Aorta (tissue), 5 donors: ENCODE data around the gene HSD11B2. TPM values are rescaled to one million over a fixed set of nuclear protein-coding genes. Genes with fewer than 3 reads are reported as not detected.

Experiments
- ATAC-seq: fragments of 200-7000 bp; cut with Tn5 transposase; one replicate; pipeline ENCODE4 v1.9.1; 2022; ENCODE audit warnings: moderate library complexity; ENCODE audit not compliant: low FRiP score
- DNase-seq, 2 donors: peaks; one replicate each; pipeline ENCODE4 v3.0.0-alpha.2; 2020
- H3K27ac ChIP-seq, 2 donors: one replicate each; pipeline ENCODE4 v1.5.1; 2013; ENCODE audit warnings: low read length in 2 of 2, mild to moderate bottlenecking in 2 of 2, moderate library complexity in 2 of 2, control low read depth in 1 of 2, inconsistent platforms in 1 of 2, low read depth in 1 of 2
- H3K27me3 ChIP-seq, 2 donors: one replicate each; pipeline ENCODE4 v1.6.1; 2013; ENCODE audit warnings: control low read depth in 1 of 2, low read length in 1 of 2, mild to moderate bottlenecking in 1 of 2, moderate library complexity in 1 of 2; ENCODE audit not compliant: insufficient read depth in 2 of 2, control insufficient read depth in 1 of 2
- H3K36me3 ChIP-seq, 2 donors: one replicate each; pipeline ENCODE4 v1.6.1; 2013; ENCODE audit warnings: control low read depth in 1 of 2, low read length in 1 of 2, mild to moderate bottlenecking in 1 of 2; ENCODE audit not compliant: insufficient read depth in 2 of 2, control insufficient read depth in 1 of 2
- H3K4me1 ChIP-seq, 2 donors: one replicate each; pipeline ENCODE4 v1.6.1; 2013; ENCODE audit warnings: low read length in 2 of 2, control low read depth in 1 of 2, mild to moderate bottlenecking in 1 of 2, moderate library complexity in 1 of 2; ENCODE audit not compliant: insufficient read depth in 2 of 2, control insufficient read depth in 1 of 2
- H3K4me3 ChIP-seq, 2 donors: one replicate each; pipeline ENCODE4 v1.5.1; 2013; ENCODE audit warnings: low read length in 2 of 2, control low read depth in 1 of 2, mild to moderate bottlenecking in 1 of 2
- H3K9me3 ChIP-seq: one replicate; pipeline ENCODE4 v1.6.1; 2013; ENCODE audit warnings: mild to moderate bottlenecking, low read length; ENCODE audit not compliant: control insufficient read depth
- WGBS, 2 donors: extraction: QIAGEN DNeasy Blood & Tissue Kit; methylation state at CpG; one replicate each; pipeline ENCODE4 v1.1.7; 2013; 5-methylcytosine and 5-hydroxymethylcytosine counted together
- intact Hi-C, 2 donors: fragments of 100-400 bp; cut with DNase I; formaldehyde crosslinking; loops; one replicate each; pipeline versions ENCODE4 v1.14.2 to v1.15.0; 2022
- polyA plus RNA-seq, 2 donors: library from polyadenylated mRNA; stranded (reverse); fragments of 200-250 nt; gene quantifications; one replicate each; pipeline ENCODE4 v1.2.3, GENCODE V29; 2013
- total RNA-seq, 2 donors: library from RNA; stranded (reverse); fragmentation: NEBNext Ultra II Directional; extraction: Animal tissue kit (Norgen Biotek cat#: 25700); gene quantifications; one replicate each; pipeline ENCODE4 v1.2.1, GENCODE V29; 2021
- donor health status: healthy with polysubstance abuse.
- donor health status: Bipolar disorder and iron deficiency.
- donor health status: DM: no; HTN: no; CAD: no.
- donor health status: DM: no; HTN: no; CAD: no.
- donor health status: DM: yes; HTN: yes; CAD: no.

Gene HSD11B2
- total and polyA plus RNA-seq, 4 donors: 1.1 to 13.3 TPM; not detected in 2

DNA sequence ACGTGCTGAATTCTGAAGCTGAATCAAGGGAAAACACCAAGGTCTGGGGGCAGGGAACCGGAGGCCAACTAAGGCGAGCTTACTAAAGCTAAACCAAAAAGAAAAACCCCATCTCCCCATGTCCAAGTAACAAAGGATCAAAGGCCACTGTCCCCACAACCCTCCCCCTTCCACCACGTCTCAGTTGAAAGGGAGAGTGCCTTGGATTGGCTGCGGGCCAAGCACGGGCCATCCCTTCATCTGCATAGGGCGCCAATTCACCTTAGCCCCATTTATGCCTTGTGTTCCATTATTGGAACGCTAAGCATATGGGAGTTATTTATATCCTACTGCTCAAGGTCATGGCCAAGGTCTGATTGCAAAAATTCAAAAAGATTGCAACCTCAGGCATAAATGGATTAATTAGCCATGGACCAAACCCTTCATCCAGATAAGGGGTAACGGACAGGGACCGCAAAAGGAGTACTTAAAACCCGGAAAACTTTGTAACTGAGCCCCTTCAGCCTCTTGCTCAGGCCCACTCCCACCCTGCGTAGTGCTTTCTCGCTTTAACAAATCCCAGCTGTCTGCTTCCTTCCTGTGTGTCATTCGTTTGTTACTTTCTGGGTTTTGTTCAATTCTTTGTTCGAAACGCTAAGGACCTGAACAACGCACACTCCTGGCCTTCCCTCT, 50.8 kb downstream of the HSD11B2 start:
- ATAC-seq (peak; percentile 14), DNase-seq (peak in 1 of 2 donors; percentile 69)
- Histone ChIP-seq H3K27ac (no peak overlapping the region), H3K9me3 (no peaks in the 10 kb centered on the region), H3K27me3 (no peaks in the 10 kb centered on the region), H3K36me3 (no peaks in the 10 kb centered on the region), H3K4me1 (no peaks in the 10 kb centered on the region), H3K4me3 (peak overlapping the region; percentile 37 to 56)
- 22 to 27% methylated on average over 17 of the region's 17 CpGs for WGBS, 2 donors
- intact Hi-C loops: loop anchor here in 1 of 2 donors (5.0 kb wide), 1 partner anchor 41 kb away; no protein-coding TSS in a partner anchor

- DNase-seq (no peak), ATAC-seq (no peak)
- Histone ChIP-seq H3K36me3 (no peaks in the 10 kb centered on the region), H3K4me1 (no peaks in the 10 kb centered on the region), H3K9me3 (no peaks in the 10 kb centered on the region), H3K27ac (no peak overlapping the region), H3K27me3 (no peaks in the 10 kb centered on the region), H3K4me3 (no peak overlapping the region)
- WGBS, 2 donors: 84 to 86% methylated on average over 25 of the region's 25 CpGs
- intact Hi-C loops: loop anchor here in 1 of 2 donors (5.0 kb wide), 1 partner anchor 40 kb away; no protein-coding TSS in a partner anchor
These were observed 51.5 kb downstream of the HSD11B2 start for GRCh38 chr16:67482233-67482924.

DNA sequence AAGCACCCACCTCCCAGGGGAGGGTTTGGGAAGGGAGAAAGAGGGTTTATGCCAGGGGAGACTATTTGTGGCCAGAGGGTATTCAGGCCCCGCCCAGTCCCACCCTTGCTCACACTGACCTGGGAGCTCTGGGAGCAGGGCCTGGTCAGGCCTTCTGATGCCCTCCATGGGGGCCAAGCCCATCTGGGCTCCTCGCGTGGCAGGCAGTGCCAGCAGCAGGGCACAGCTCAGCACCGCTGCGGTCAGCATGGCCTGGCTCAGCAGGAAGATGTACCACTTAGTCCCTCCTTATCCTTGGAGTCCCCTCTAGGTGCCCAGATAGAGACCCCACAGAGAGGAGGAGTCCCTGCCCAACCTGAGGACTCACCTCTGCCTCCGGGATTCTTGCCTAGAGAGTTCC, 52.2 kb downstream of the HSD11B2 start, which contains the start of gene AGRP:
TSS of gene AGRP (minus strand) at position 398 of the 400 bp plus-strand sequence. CDS start at position 249, 149 bp downstream.
- Histone ChIP-seq H3K4me1 (no peaks in the 10 kb centered on the region), H3K27ac (no peak within 1 kb of the TSS)

DNA sequence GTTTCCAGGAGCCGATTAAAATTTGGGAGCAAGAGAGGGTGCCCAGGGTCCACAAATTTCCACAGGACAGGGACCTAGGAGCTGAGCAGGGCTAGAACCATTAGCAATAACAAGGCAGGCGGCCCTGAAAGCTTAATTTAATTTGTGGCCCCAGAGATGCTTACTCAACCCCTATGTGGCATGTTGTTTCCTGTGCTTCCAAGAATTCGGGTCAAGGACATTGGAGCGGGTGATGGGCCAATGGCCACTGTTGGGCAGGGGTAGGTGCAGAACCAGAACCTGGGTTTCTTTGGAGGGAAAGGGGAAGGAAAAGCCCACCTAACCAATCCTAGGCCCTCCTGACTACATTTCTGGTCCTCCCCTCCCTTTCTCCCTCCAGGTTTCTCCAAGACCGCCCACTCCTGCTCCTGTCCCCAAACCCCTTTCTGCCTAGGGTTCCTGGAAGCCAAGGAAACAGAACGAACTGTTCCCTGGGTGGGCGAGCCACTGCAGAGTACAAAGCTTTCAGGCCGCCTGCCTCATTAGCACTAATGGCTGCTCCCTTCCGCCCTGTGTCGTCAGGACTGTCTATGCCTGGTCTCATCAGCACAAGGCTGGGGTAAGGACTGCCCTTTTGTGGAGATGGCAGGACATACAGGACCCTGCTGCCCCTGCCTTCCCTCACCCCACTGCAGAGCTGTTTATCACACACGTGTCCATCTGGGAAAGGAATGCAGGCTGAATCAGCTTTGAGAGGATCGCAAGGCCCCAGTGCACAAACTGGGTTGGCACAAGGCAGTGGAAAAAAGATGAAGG, 53.0 kb downstream of the HSD11B2 start:
- no peaks in the 10 kb centered on the region for H3K36me3 ChIP-seq
- H3K4me3 ChIP-seq: no peak overlapping the region
- ATAC-seq (no peak), DNase-seq (no peak)
- no peaks in the 10 kb centered on the region for H3K9me3 ChIP-seq
- no peaks in the 10 kb centered on the region for H3K4me1 ChIP-seq
- H3K27me3 ChIP-seq: no peaks in the 10 kb centered on the region
- H3K27ac ChIP-seq: no peak overlapping the region
- intact Hi-C loops: loop anchor here in 1 of 2 donors (5.0 kb wide), 1 partner anchor 38 kb away; no protein-coding TSS in a partner anchor
- WGBS, 2 donors: 88 to 92% methylated on average over 12 of the region's 12 CpGs

More for the DNA sequence above, 52.2 kb downstream of the HSD11B2 start, which contains the start of gene AGRP:
- WGBS, 2 donors: 93% methylated on average over 6 of the region's 6 CpGs
- Histone ChIP-seq H3K4me3 (no peak within 1 kb of the TSS), H3K27me3 (no peaks in the 10 kb centered on the region), H3K9me3 (no peaks in the 10 kb centered on the region), H3K36me3 (no peaks in the 10 kb centered on the region)
- DNase-seq (no peak), ATAC-seq (no peak)
- intact Hi-C loops: loop anchor here in 1 of 2 donors (5.0 kb wide), 1 partner anchor 39 kb away; no protein-coding TSS in a partner anchor

GRCh38 chr16:67486805-67487204, 55.9 kb downstream of the HSD11B2 start:
- intact Hi-C loops: no loop called here
- H3K27me3 ChIP-seq: no peaks in the 10 kb centered on the region
- H3K4me1 ChIP-seq: no peaks in the 10 kb centered on the region
- no peaks in the 10 kb centered on the region for H3K9me3 ChIP-seq
- ATAC-seq (no peak), DNase-seq (no peak)
- WGBS, 2 donors: 73 to 85% methylated on average over 3 of the region's 3 CpGs
- H3K27ac ChIP-seq: no peak overlapping the region
- H3K4me3 ChIP-seq: no peak overlapping the region
- no peaks in the 10 kb centered on the region for H3K36me3 ChIP-seq

Other genes starting within 250 kb of the HSD11B2 start
- 10 to 100 TPM; 18.1 to 33.8 TPM for gene MATCAP1, start 247.2 kb upstream of the HSD11B2 start, total RNA-seq
- gene MATCAP1, start 247.2 kb upstream of the HSD11B2 start, polyA plus RNA-seq: 10 to 100 TPM in 1 of 2 donors, 1 to 10 TPM in 1; 3.0 to 45.7 TPM
- 1 to 10 TPM; 1.3 to 4.4 TPM for gene EXOC3L1, start 241.0 kb upstream of the HSD11B2 start, total RNA-seq
- 1 to 10 TPM in 1 of 2 donors, under 1 TPM in 1; 0.51 to 1.8 TPM for gene EXOC3L1, start 241.0 kb upstream of the HSD11B2 start, polyA plus RNA-seq
- 10 to 100 TPM; 54.2 to 58.1 TPM for gene E2F4, start 239.0 kb upstream of the HSD11B2 start, total RNA-seq
- gene E2F4, start 239.0 kb upstream of the HSD11B2 start, polyA plus RNA-seq: 10 to 100 TPM; 27.9 to 50.2 TPM
- gene ELMO3, start 232.0 kb upstream of the HSD11B2 start, total RNA-seq: 1 to 10 TPM in 1 of 2 donors, under 1 TPM in 1; 0.97 to 3.4 TPM
- 1 to 10 TPM; 5.8 to 7.4 TPM for gene ELMO3, start 232.0 kb upstream of the HSD11B2 start, polyA plus RNA-seq
- gene TMEM208, start 204.0 kb upstream of the HSD11B2 start, total RNA-seq: 10 to 100 TPM; 24.7 to 33.1 TPM
- gene TMEM208, start 204.0 kb upstream of the HSD11B2 start, polyA plus RNA-seq: 10 to 100 TPM; 60.6 to 64.6 TPM
- 10 to 100 TPM; 28.2 to 47.9 TPM for gene FHOD1, start 183.6 kb upstream of the HSD11B2 start, total RNA-seq
- 10 to 100 TPM; 12.9 to 41.3 TPM for gene FHOD1, start 183.6 kb upstream of the HSD11B2 start, polyA plus RNA-seq
- 1 to 10 TPM; 1.6 to 1.7 TPM for gene SLC9A5, start 182.1 kb upstream of the HSD11B2 start, total RNA-seq
- gene SLC9A5, start 182.1 kb upstream of the HSD11B2 start, polyA plus RNA-seq: 1 to 10 TPM; 1.1 to 2.9 TPM
- 1 to 10 TPM; 2.5 to 6.9 TPM for gene PLEKHG4, start 151.6 kb upstream of the HSD11B2 start, total RNA-seq
- 10 to 100 TPM in 1 of 2 donors, 1 to 10 TPM in 1; 2.1 to 16.7 TPM for gene PLEKHG4, start 151.6 kb upstream of the HSD11B2 start, polyA plus RNA-seq
- gene KCTD19, start 104.4 kb upstream of the HSD11B2 start, total RNA-seq: under 1 TPM in 1 of 2 donors, not detected in 1; 0.12 TPM
- not detected for gene KCTD19, start 104.4 kb upstream of the HSD11B2 start, polyA plus RNA-seq
- gene LRRC36, start 104.3 kb upstream of the HSD11B2 start, total RNA-seq: under 1 TPM in 1 of 2 donors, not detected in 1; 0.51 TPM
- gene LRRC36, start 104.3 kb upstream of the HSD11B2 start, polyA plus RNA-seq: not detected
- 10 to 100 TPM in 1 of 2 donors, 1 to 10 TPM in 1; 7.2 to 13.5 TPM for gene TPPP3, start 37.6 kb upstream of the HSD11B2 start, total RNA-seq
- gene TPPP3, start 37.6 kb upstream of the HSD11B2 start, polyA plus RNA-seq: 10 to 100 TPM; 34.3 to 51.9 TPM
- 10 to 100 TPM in 1 of 2 donors, 1 to 10 TPM in 1; 8.4 to 14.8 TPM for gene ZDHHC1, start 14.6 kb upstream of the HSD11B2 start, total RNA-seq
- 10 to 100 TPM in 1 of 2 donors, 1 to 10 TPM in 1; 5.3 to 11.3 TPM for gene ZDHHC1, start 14.6 kb upstream of the HSD11B2 start, polyA plus RNA-seq
- 10 to 100 TPM; 58.7 to 62.0 TPM for gene ATP6V0D1, start 50.0 kb downstream of the HSD11B2 start, total RNA-seq
- 10 to 100 TPM; 52.0 to 88.0 TPM for gene ATP6V0D1, start 50.0 kb downstream of the HSD11B2 start, polyA plus RNA-seq
- not detected for gene AGRP, start 52.4 kb downstream of the HSD11B2 start, total RNA-seq
- 1 to 10 TPM in 1 of 2 donors, not detected in 1; 1.5 TPM for gene AGRP, start 52.4 kb downstream of the HSD11B2 start, polyA plus RNA-seq
- gene RIPOR1, start 97.7 kb downstream of the HSD11B2 start, total RNA-seq: 100 to 1,000 TPM; 105 to 120 TPM
- gene RIPOR1, start 97.7 kb downstream of the HSD11B2 start, polyA plus RNA-seq: 10 to 100 TPM; 22.7 to 65.5 TPM
- gene CTCF, start 131.4 kb downstream of the HSD11B2 start, total RNA-seq: 10 to 100 TPM; 28.5 to 35.8 TPM
- gene CTCF, start 131.4 kb downstream of the HSD11B2 start, polyA plus RNA-seq: 10 to 100 TPM; 16.5 to 25.8 TPM
- 1 to 10 TPM; 3.0 to 4.0 TPM for gene CARMIL2, start 214.0 kb downstream of the HSD11B2 start, total RNA-seq
- gene CARMIL2, start 214.0 kb downstream of the HSD11B2 start, polyA plus RNA-seq: 1 to 10 TPM in 1 of 2 donors, under 1 TPM in 1; 0.13 to 3.7 TPM
- 10 to 100 TPM; 15.7 to 21.9 TPM for gene ACD, start 229.1 kb downstream of the HSD11B2 start, total RNA-seq
- gene ACD, start 229.1 kb downstream of the HSD11B2 start, polyA plus RNA-seq: 10 to 100 TPM in 1 of 2 donors, 1 to 10 TPM in 1; 7.0 to 34.6 TPM
- gene PARD6A, start 229.8 kb downstream of the HSD11B2 start, total RNA-seq: 1 to 10 TPM; 3.9 to 5.3 TPM
- gene PARD6A, start 229.8 kb downstream of the HSD11B2 start, polyA plus RNA-seq: 1 to 10 TPM; 5.9 to 7.8 TPM
- gene ENKD1, start 235.6 kb downstream of the HSD11B2 start, total RNA-seq: 10 to 100 TPM in 1 of 2 donors, 1 to 10 TPM in 1; 9.7 to 15.2 TPM
- 10 to 100 TPM; 13.3 to 73.8 TPM for gene ENKD1, start 235.6 kb downstream of the HSD11B2 start, polyA plus RNA-seq
- 1 to 10 TPM; 2.6 to 7.9 TPM for gene C16orf86, start 235.7 kb downstream of the HSD11B2 start, total RNA-seq
- gene C16orf86, start 235.7 kb downstream of the HSD11B2 start, polyA plus RNA-seq: 10 to 100 TPM in 1 of 2 donors, 1 to 10 TPM in 1; 3.1 to 14.4 TPM